ENCODE data around the gene ANKS3. TPM values are rescaled to one million over a fixed set of nuclear protein-coding genes. Genes with fewer than 3 reads are reported as not detected.
"Not testable (repeated sequence)": the region's sequence is repeated elsewhere in the genome, so short reads cannot be mapped to it uniquely, and the experiment has no call there.

ANKS3 gene
- total RNA-seq, 1 donor from 2014 or later: 32.0 TPM

DNA sequence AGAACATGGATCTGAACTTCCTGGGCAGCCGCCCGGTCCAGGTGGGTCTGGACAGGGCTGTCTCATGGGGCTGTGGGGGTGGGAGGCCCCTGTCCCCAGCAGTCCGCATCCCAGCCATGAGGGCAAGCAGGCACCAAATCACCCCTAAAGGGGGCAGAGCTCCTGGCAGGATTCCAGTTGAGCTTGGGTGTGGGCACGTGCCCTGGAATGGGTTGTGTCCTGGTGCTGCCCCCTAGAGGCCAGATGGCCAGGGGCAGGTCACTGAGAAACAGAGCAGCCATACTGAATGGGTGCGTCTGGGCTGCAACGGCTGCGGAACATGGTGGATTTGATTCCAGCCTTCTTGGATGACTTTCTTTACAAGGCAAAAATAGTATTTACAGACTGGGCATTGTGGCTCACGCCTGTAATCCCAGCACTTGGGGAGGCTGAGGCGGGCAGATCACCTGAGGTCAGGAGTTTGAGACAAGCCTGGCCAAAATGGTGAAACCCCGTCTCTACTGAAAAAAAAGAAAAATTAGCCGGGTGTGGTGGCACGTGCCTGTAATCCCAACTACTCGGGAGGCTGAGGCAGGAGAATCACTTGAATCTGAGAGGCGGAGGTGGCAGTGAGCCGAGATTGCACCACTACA, 83.5 kb downstream of the ANKS3 start:
- not testable (repeated sequence) for H3K27me3 Mint-ChIP-seq (ENCODE audit: low read depth); H3K4me1 Mint-ChIP-seq; H3K27ac Mint-ChIP-seq (ENCODE audit: unreplicated experiment); H3K4me3 Mint-ChIP-seq; H3K9me3 Mint-ChIP-seq
- DNase-seq (ENCODE audit: low read depth, low spot score): peak; percentile 52
- peaks cover 13% of the 10 kb centered on the region for H3K36me3 Mint-ChIP-seq (ENCODE audit: low read depth)
- TF ChIP-seq, protein P1, sequence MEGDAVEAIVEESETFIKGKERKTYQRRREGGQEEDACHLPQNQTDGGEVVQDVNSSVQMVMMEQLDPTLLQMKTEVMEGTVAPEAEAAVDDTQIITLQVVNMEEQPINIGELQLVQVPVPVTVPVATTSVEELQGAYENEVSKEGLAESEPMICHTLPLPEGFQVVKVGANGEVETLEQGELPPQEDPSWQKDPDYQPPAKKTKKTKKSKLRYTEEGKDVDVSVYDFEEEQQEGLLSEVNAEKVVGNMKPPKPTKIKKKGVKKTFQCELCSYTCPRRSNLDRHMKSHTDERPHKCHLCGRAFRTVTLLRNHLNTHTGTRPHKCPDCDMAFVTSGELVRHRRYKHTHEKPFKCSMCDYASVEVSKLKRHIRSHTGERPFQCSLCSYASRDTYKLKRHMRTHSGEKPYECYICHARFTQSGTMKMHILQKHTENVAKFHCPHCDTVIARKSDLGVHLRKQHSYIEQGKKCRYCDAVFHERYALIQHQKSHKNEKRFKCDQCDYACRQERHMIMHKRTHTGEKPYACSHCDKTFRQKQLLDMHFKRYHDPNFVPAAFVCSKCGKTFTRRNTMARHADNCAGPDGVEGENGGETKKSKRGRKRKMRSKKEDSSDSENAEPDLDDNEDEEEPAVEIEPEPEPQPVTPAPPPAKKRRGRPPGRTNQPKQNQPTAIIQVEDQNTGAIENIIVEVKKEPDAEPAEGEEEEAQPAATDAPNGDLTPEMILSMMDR (conservative IDR thresholded peaks at IDR 0.05): peak; percentile 75

DNA sequence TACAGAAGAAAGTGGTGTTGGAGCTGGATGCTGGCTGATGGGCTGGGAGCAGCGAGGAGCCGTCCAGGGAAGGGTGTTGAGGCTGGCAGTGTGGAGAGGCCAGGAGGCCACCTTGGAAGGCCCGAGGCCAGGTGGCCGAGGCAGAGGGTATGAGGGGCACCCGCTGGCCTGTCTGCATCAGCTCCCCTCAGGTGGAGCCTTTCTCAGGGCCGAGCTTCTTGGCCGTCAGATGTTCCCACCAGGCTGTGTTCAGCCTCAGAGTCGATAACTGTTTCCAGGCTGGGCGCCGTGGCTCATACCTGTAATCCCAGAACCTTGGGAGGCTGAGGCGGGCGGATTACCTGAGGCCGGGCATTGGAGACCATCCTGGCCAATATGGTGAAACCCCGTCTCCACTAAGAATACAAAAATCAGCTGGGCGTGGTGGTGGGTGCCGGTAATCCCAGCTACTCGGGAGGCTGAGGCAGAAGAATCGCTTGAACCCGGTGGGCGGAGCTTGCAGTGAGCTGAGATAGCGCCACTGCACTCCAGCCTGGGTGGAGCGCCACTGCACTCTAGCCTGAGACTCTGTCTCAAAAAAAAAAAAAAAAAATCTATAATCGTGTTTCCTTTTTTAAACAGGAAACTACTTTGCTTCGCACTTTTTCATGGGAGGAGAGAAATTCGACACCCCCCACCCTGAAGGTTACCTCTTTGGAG, 84.2 kb downstream of the ANKS3 start:
- H3K4me1 Mint-ChIP-seq: no peaks in the 10 kb centered on the region
- H3K27ac Mint-ChIP-seq (ENCODE audit: unreplicated experiment): no peak overlapping the region
- H3K9me3 Mint-ChIP-seq: no peaks in the 10 kb centered on the region
- peaks cover 13% of the 10 kb centered on the region for H3K36me3 Mint-ChIP-seq (ENCODE audit: low read depth)
- no peaks in the 10 kb centered on the region for H3K27me3 Mint-ChIP-seq (ENCODE audit: low read depth)
- TF ChIP-seq, protein P1 (conservative IDR thresholded peaks at IDR 0.05): no peak
- DNase-seq (ENCODE audit: low read depth, low spot score): no peak
- no peak overlapping the region for H3K4me3 Mint-ChIP-seq

DNA sequence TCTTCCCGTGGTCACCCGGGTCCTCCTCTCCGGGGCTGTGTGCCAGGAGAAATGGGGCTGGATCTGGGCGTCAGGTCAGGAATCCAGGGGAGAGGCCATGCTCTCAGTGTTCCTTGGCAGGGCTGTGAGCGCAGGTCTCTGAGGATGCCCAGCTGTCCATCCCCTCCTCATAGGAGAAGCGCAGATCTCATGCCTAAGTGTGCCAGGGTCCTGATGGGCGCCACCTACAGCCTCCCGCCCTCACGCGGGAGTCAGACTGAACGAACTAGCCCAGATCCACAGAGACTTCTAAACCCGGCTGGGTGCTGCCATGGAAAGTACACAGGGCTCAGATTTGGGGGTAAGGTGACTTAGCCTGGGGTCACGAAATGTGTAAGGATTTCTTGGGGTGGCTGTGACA, 85.2 kb downstream of the ANKS3 start:
- peaks cover 13% of the 10 kb centered on the region for H3K36me3 Mint-ChIP-seq (ENCODE audit: low read depth)
- no peak for DNase-seq (ENCODE audit: low read depth, low spot score)
- no peak overlapping the region for H3K4me3 Mint-ChIP-seq
- H3K9me3 Mint-ChIP-seq: no peaks in the 10 kb centered on the region
- no peaks in the 10 kb centered on the region for H3K27me3 Mint-ChIP-seq (ENCODE audit: low read depth)
- TF ChIP-seq, protein P1 (conservative IDR thresholded peaks at IDR 0.05): no peak
- no peak overlapping the region for H3K27ac Mint-ChIP-seq (ENCODE audit: unreplicated experiment)
- H3K4me1 Mint-ChIP-seq: no peaks in the 10 kb centered on the region

DNA sequence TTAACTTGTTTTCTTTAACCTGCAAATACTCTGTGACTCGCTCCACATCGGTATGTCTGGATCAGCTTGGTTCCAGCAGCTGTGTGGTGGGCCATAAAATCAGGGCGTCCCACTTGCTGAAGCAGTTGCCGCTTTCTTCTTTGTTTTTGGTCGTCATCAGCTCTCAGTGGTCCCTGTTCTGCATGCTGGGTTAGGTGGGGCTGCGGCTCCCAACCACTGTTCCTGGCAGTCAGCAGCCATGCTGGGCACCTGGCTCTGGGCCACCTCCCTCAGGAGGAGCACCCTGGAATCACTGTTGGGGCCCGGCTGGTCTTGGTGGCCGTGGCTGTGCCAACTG, 86.5 kb downstream of the ANKS3 start:
- Mint-ChIP-seq H3K4me1 (no peaks in the 10 kb centered on the region), H3K27ac (ENCODE audit: unreplicated experiment) (no peak overlapping the region), H3K4me3 (no peak overlapping the region), H3K36me3 (ENCODE audit: low read depth) (peaks cover 13% of the 10 kb centered on the region), H3K9me3 (no peaks in the 10 kb centered on the region), H3K27me3 (ENCODE audit: low read depth) (no peaks in the 10 kb centered on the region)
- TF ChIP-seq, protein P1 (conservative IDR thresholded peaks at IDR 0.05): no peak
- DNase-seq (ENCODE audit: low read depth, low spot score): no peak

DNA sequence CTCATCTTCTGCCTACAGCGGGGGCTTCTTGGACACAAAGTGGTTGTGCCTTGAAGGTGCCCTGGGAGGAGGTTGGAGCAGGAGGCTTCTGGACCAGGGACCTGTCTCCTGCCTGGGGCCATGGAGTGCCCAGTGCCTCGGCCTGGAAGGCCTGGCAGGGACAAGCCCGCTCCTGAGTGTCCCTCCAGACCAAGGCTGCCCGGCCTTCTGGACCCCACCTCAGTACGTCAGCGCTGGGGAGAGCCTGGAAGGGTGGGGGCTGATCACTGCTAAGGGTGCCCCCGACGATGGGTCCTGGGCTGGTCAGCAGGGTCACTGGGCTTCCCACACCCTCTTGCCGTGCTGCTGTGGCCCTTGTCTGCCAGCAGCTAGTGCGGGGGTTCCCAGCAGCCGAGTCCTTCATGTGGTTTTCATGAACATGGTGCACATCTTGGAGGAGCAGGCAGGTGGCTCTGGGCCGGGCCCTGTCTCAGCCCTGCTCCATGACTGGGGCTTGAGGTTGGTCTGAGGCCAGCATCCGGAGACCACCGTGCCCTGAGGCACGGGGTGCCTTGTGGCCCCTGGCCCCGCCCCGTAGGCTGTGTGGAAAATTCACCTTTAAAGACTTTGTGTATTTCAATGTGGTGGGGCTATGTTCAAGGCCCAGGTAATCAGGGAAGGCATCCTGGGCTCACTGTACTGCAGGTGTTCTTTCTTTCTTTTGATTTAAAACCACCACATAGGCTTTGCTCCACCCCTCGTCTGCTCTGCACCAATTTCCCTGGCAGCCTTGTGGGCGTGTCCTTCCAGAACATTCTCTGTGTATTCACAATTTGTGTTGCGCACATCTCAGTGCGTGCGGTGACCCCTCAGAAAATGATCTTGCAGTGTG, 87.1 kb downstream of the ANKS3 start:
- Mint-ChIP-seq H3K4me1 (no peaks in the 10 kb centered on the region), H3K9me3 (no peaks in the 10 kb centered on the region), H3K36me3 (ENCODE audit: low read depth) (peaks cover 13% of the 10 kb centered on the region), H3K27me3 (ENCODE audit: low read depth) (no peaks in the 10 kb centered on the region), H3K27ac (ENCODE audit: unreplicated experiment) (no peak overlapping the region), H3K4me3 (no peak overlapping the region)
- DNase-seq (ENCODE audit: low read depth, low spot score): no peak
- TF ChIP-seq, protein P1 (conservative IDR thresholded peaks at IDR 0.05): no peak

Small RNAs within 50 kb of the gene (microRNA-seq; reads per million reads assigned to microRNA genes)
- 8.3 reads per million, percentile 13 among the genes with 10 or more reads in this experiment for gene MIR6769A

Other genes with a start within 250 kb of the ANKS3 start
- gene CDIP1, start 195.5 kb downstream of the ANKS3 start, total RNA-seq: 31.7 and 32.2 TPM in 2 replicates
- 0.30 and 0.32 TPM in 2 replicates for gene C16orf96, start 177.9 kb downstream of the ANKS3 start, total RNA-seq
- gene UBALD1, start 119.4 kb downstream of the ANKS3 start, total RNA-seq: 14.8 and 17.6 TPM in 2 replicates
- gene MGRN1, start 109.4 kb downstream of the ANKS3 start, total RNA-seq: 79.7 and 83.1 TPM in 2 replicates
- 36.8 and 37.8 TPM in 2 replicates for gene NUDT16L1, start 40.7 kb downstream of the ANKS3 start, total RNA-seq
- gene DNAAF8, start 266 bp upstream of the ANKS3 start, total RNA-seq: 0.68 and 0.96 TPM in 2 replicates
- 17.6 and 21.1 TPM in 2 replicates for gene ZNF500, start 32.9 kb upstream of the ANKS3 start, total RNA-seq
- gene SEPTIN12, start 54.1 kb upstream of the ANKS3 start, total RNA-seq: 0.65 TPM in 1 of 2 replicates, not detected in the other
- gene SMIM22, start 61.1 kb upstream of the ANKS3 start, total RNA-seq: not detected in 2 replicates
- 22.0 and 25.9 TPM in 2 replicates for gene ROGDI, start 68.4 kb upstream of the ANKS3 start, total RNA-seq
- gene GLYR1, start 113.0 kb upstream of the ANKS3 start, total RNA-seq: 133 and 137 TPM in 2 replicates
- gene UBN1, start 113.2 kb upstream of the ANKS3 start, total RNA-seq: 44.2 and 49.6 TPM in 2 replicates
- gene PPL, start 202.9 kb upstream of the ANKS3 start, total RNA-seq: 0.16 and 0.26 TPM in 2 replicates
- 0.68 and 0.98 TPM in 2 replicates for gene SEC14L5, start 224.1 kb upstream of the ANKS3 start, total RNA-seq

Data from neural crest cell (in vitro differentiated cells).